ENCODE measurements around the gene STIL. TPM values are rescaled to one million over a fixed set of nuclear protein-coding genes. Genes with fewer than 3 reads are reported as not detected.
A peak's percentile ranks its signal among the peaks of the same experiment; 100 is the strongest.

STIL gene
- total and polyA plus RNA-seq, 2 donors (not counting 3 experiments of a cell fraction or from before 2014, with no cell fraction given): 10.3 to 28.1 TPM

GRCh38 chr1:47362828-47363227 is 48.9 kb upstream of the STIL start:
- no peak overlapping the region for H2AFZ ChIP-seq (ENCODE audit: low read depth, low read length)
- CTCF ChIA-PET: interaction anchor here (1.4 to 1.6 kb wide), 2 partner anchors 29 to 184 kb away, joined by 4 to 5 read pairs; partner anchors contain the start of gene CMPK1
- H3K79me2 ChIP-seq (ENCODE audit: control insufficient read depth, insufficient read depth, low read length): peaks cover 55% of the 10 kb centered on the region
- peak; percentile 18 for FAIRE-seq
- intact Hi-C loops (cut with micrococcal nuclease): no loop called here
- H3K4me1 ChIP-seq (ENCODE audit: control insufficient read depth, extremely low read depth, insufficient read depth, low read length): no peaks in the 10 kb centered on the region
- H3K9ac ChIP-seq (replicated peaks; ENCODE audit: extremely low read depth, insufficient read depth, low read length): no peak overlapping the region
- peaks cover 3% of the 10 kb centered on the region for H4K20me1 ChIP-seq (replicated peaks; ENCODE audit: control insufficient read depth, extremely low read depth, insufficient read depth, low read length)
- dilution Hi-C loops (cut with MboI; ENCODE audit: extremely low pct_ligation_motif_present, low sequenced_read_pairs): no loop called here
- POLR2A ChIA-PET: no interaction called here
- no peak overlapping the region for H3K4me3 ChIP-seq (replicated peaks in 1 of 3; ENCODE audit: insufficient read depth in 1 of 3, low read depth in 1 of 3, low read length in 3 of 3)
- H3K27ac ChIP-seq (ENCODE audit: insufficient read depth, low read depth, low read length): no peak overlapping the region
- H3K4me2 ChIP-seq (ENCODE audit: insufficient read depth, low read length): no peak overlapping the region
- TF ChIP-seq GATA2 (IDR thresholded peaks at IDR 0.05; ENCODE audit: insufficient read depth, insufficient read length, low read depth, low read length): no peak
- no peak for TF ChIP-seq JUN (IDR thresholded peaks at IDR 0.05; ENCODE audit: borderline replicate concordance, insufficient read depth, insufficient read length, low read depth)
- TF ChIP-seq MAX (IDR thresholded peaks at IDR 0.05; ENCODE audit: insufficient read depth, insufficient read length): no peak
- TF ChIP-seq FOS (IDR thresholded peaks at IDR 0.05; ENCODE audit: borderline replicate concordance, insufficient read depth, low read length): no peak
- TF ChIP-seq EZH2 (IDR thresholded peaks at IDR 0.05; ENCODE audit: borderline replicate concordance, low read depth, low read length, severe bottlenecking): no peak
- no peak for TF ChIP-seq POLR2A (IDR thresholded peaks at IDR 0.05; ENCODE audit: low read depth, low read length)
- TF ChIP-seq, protein P1, sequence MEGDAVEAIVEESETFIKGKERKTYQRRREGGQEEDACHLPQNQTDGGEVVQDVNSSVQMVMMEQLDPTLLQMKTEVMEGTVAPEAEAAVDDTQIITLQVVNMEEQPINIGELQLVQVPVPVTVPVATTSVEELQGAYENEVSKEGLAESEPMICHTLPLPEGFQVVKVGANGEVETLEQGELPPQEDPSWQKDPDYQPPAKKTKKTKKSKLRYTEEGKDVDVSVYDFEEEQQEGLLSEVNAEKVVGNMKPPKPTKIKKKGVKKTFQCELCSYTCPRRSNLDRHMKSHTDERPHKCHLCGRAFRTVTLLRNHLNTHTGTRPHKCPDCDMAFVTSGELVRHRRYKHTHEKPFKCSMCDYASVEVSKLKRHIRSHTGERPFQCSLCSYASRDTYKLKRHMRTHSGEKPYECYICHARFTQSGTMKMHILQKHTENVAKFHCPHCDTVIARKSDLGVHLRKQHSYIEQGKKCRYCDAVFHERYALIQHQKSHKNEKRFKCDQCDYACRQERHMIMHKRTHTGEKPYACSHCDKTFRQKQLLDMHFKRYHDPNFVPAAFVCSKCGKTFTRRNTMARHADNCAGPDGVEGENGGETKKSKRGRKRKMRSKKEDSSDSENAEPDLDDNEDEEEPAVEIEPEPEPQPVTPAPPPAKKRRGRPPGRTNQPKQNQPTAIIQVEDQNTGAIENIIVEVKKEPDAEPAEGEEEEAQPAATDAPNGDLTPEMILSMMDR (IDR thresholded peaks at IDR 0.05; ENCODE audit: extremely low read depth in 1 of 2, insufficient read depth in 1 of 2, low read depth in 1 of 2, low read length in 2 of 2): no peak
- no peak for TF ChIP-seq MYC (IDR thresholded peaks at IDR 0.05; ENCODE audit: low read depth, low read length)
- TF ChIP-seq POLR2AphosphoS5 (IDR thresholded peaks at IDR 0.05; ENCODE audit: insufficient read depth, low read depth, low read length): no peak
- BruUV-seq (replicated peaks): no TSS peak
- no peaks in the 10 kb centered on the region for H3K9me1 ChIP-seq (replicated peaks; ENCODE audit: control insufficient read depth, extremely low read depth, insufficient read depth, low read length)
- no peaks in the 10 kb centered on the region for H3K36me3 ChIP-seq (ENCODE audit: control insufficient read depth in 2 of 2, extremely low read depth in 1 of 2, insufficient read depth in 2 of 2, low read length in 2 of 2)
- H3K27me3 ChIP-seq (ENCODE audit: control insufficient read depth in 2 of 2, insufficient read depth in 2 of 2, low read length in 2 of 2): no peaks in the 10 kb centered on the region
- DNase-seq (ENCODE audit: low read depth, low spot score): no peak
- H3K9me3 ChIP-seq (replicated peaks; ENCODE audit: control insufficient read depth, insufficient read depth, low read length): no peaks in the 10 kb centered on the region
